ENCODE measurements around the gene GPR107.

The GPR107 gene

DNA sequence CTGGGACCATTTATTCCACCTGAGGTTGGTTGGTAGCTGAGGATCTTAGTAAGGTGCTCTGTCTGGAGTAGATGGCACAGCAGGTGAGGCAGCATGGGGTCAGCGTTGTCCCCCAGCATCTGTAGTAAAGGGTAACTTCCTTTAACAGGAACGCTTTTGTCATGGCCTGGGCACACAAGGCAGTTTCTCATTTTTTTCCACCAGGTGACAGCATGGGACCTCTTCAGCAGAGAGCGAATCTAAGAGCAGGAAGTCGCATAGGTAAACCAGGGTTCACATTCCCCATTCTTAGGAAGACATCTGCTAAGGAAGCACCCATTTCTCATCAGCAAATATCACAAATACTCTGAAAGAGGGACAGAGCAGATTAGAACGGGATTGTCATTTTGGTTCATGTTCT, 56.5 kb downstream of the GPR107 start:
- TF ChIP-seq CTCF (IDR thresholded peaks at IDR 0.05; ENCODE audit: control extremely low read depth, extremely low read depth, low read depth, missing control alignments) = no peak
- CTCF ChIA-PET = interaction anchor here (1.4 to 9.7 kb wide), 2 partner anchors 130 to 232 kb away, joined by 3 to 101 read pairs; no protein-coding TSS in a partner anchor
- POLR2A ChIA-PET = interaction anchor here (0.5 kb wide), 1 partner anchor 253 kb away, joined by 4 read pairs; no protein-coding TSS in a partner anchor
- no peak for DNase-seq (ENCODE audit: extremely low spot score)

GRCh38 chr9:130110596-130111021, 56.9 kb downstream of the GPR107 start:
- CTCF ChIA-PET = interaction anchor here (0.9 to 9.7 kb wide), 5 partner anchors 10 to 129 kb away, joined by 3 to 101 read pairs (median 5); no protein-coding TSS in a partner anchor
- no peak for TF ChIP-seq CTCF (IDR thresholded peaks at IDR 0.05; ENCODE audit: control extremely low read depth, extremely low read depth, low read depth, missing control alignments)
- POLR2A ChIA-PET = interaction anchor here (0.5 kb wide), 1 partner anchor 252 kb away, joined by 4 read pairs; no protein-coding TSS in a partner anchor
- no peak for DNase-seq (ENCODE audit: extremely low spot score)

DNA sequence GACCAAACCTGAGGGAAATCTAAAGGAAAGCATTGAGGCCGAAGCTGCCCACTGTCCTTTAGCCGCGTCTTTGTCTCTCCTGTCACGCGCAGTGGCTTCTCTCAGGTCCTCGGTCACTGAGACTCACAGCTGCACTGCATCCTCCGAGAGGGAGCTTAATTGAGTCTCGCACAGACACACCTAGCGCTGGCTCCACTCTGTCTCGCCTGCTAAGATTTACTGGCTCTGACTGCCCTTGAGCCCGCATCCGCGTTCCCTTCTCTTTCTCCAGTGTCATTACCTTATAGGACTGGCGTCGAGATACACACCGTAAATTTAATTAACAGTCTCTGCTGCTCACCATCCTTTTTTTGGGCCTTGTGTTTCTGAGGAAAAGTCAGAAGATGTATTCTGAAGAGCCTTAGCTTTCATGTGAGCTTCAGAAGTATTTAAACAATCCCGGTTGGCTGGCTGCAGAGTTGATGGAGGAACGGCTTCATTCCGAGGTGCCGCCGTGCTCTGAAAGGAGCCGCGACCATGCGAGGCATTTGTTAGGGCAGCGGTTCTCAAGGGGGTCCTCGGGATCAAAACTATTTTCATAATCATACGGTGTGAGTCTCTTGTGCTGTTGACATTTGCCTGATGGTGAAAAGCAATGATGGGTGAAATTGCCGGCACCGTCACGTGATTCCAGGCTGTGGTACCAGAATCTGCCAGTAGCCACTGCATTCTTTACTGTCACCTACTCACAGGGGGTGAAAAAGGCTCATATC, 58.3 kb downstream of the GPR107 start:
- DNase-seq (ENCODE audit: extremely low spot score) = no peak
- ChIA-PET POLR2A (no interaction called here), CTCF (interaction anchor here (0.9 to 9.7 kb wide), 6 partner anchors 9 to 128 kb away, joined by 3 to 101 read pairs (median 5); no protein-coding TSS in a partner anchor)
- TF ChIP-seq CTCF (IDR thresholded peaks at IDR 0.05; ENCODE audit: control extremely low read depth, extremely low read depth, low read depth, missing control alignments) = no peak

- DNase-seq (ENCODE audit: extremely low spot score) = no peak
- ChIA-PET POLR2A (no interaction called here), CTCF (interaction anchor here (0.8 to 9.7 kb wide), 3 partner anchors 10 to 127 kb away, joined by 3 to 101 read pairs (median 3); no protein-coding TSS in a partner anchor)
- no peak for TF ChIP-seq CTCF (IDR thresholded peaks at IDR 0.05; ENCODE audit: control extremely low read depth, extremely low read depth, low read depth, missing control alignments)
Measured at GRCh38 chr9:130112538-130113151, 58.9 kb downstream of the GPR107 start.

DNA sequence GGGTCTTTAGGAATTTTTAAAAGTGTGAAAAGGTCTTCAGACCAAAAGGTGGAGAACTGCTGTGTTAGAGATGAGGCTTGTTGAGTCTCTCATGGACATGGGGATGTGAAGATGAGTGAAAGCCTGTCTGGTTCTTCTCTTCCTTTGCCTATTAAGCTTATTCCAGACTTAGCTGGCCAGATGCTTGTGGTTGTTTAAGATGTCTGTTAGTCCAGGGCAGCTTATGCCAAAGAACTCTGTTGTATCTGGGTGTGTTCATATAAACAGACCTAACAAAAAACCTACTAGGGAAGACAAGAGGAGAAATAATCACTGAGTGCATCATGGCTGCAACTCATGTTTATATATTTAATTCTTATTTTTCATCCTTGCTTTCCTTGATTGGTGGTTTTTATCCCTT, 61.0 kb downstream of the GPR107 start:
- DNase-seq (ENCODE audit: extremely low spot score) = no peak
- TF ChIP-seq CTCF (IDR thresholded peaks at IDR 0.05; ENCODE audit: control extremely low read depth, extremely low read depth, low read depth, missing control alignments) = no peak
- POLR2A ChIA-PET = no interaction called here
- CTCF ChIA-PET = interaction anchor here (1.1 to 9.7 kb wide), 4 partner anchors 10 to 125 kb away, joined by 3 to 101 read pairs (median 4); no protein-coding TSS in a partner anchor

GRCh38 chr9:130116346-130116745, 62.6 kb downstream of the GPR107 start:
- TF ChIP-seq CTCF (IDR thresholded peaks at IDR 0.05; ENCODE audit: control extremely low read depth, extremely low read depth, low read depth, missing control alignments) = no peak
- no peak for DNase-seq (ENCODE audit: extremely low spot score)
- CTCF ChIA-PET = interaction anchor here (1.1 to 3.1 kb wide), 3 partner anchors 9 to 17 kb away, joined by 3 to 24 read pairs (median 7); no protein-coding TSS in a partner anchor
- POLR2A ChIA-PET = interaction anchor here (0.5 to 0.8 kb wide), 2 partner anchors 8 to 9 kb away, joined by 4 to 5 read pairs; no protein-coding TSS in a partner anchor
